Measurements from ENCODE around the gene BARX2. TPM values are rescaled to one million over a fixed set of nuclear protein-coding genes. Genes with fewer than 3 reads are reported as not detected.

BARX2 gene
- total RNA-seq, 2 experiments from 2014 or later = 3.2 to 3.8 TPM

DNA sequence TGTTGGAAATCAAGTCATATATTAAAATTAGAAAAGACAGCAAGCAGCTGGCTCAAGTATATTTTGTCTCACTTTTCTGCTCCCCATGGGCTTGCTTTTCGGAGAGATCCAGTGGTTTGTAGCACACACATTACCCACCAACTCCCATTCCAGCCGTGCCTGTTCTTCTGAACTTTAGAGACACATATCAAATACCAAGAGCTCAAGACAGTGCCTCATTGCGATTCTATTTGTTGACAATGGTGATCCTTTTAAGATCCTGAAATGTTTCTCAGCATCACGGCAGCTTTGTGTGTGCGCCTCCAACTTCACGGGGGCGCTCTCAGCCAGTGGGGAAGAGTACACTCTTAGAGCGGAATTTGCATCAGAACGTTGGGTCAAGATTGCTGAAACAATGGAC is 52.9 kb downstream of the BARX2 start:
- no peaks in the 10 kb centered on the region for H3K36me3 Mint-ChIP-seq (ENCODE audit: low read depth)
- intact Hi-C loops (cut with micrococcal nuclease) = no loop called here
- peaks cover 34% of the 10 kb centered on the region for H3K27me3 Mint-ChIP-seq (ENCODE audit: low read depth)
- no peak for DNase-seq
- H3K4me1 Mint-ChIP-seq (ENCODE audit: low read depth) = no peaks in the 10 kb centered on the region
- H3K27ac Mint-ChIP-seq = no peak overlapping the region
- H3K9me3 Mint-ChIP-seq = peaks cover 8% of the 10 kb centered on the region
- H3K4me3 Mint-ChIP-seq = no peak overlapping the region
- CTCF ChIA-PET = no interaction called here

- Mint-ChIP-seq H3K4me1 (ENCODE audit: low read depth) (peaks cover 28% of the 10 kb centered on the region), H3K27me3 (ENCODE audit: low read depth) (peaks cover 42% of the 10 kb centered on the region), H3K9me3 (peaks cover 8% of the 10 kb centered on the region), H3K4me3 (no peak overlapping the region), H3K27ac (peak overlapping the region; percentile 70), H3K36me3 (ENCODE audit: low read depth) (no peaks in the 10 kb centered on the region)
- CTCF ChIA-PET = interaction anchor here (0.6 to 1.2 kb wide), 3 partner anchors 204 to 316 kb away, joined by 3 to 6 read pairs (median 3); no protein-coding TSS in a partner anchor
- no peak for DNase-seq
- intact Hi-C loops (cut with micrococcal nuclease) = loop anchor here (1.0 to 2.0 kb wide), 5 partner anchors 13 to 208 kb away; no protein-coding TSS in a partner anchor
Observed at GRCh38 chr11:129434641-129435498, 59.2 kb downstream of the BARX2 start.

DNA sequence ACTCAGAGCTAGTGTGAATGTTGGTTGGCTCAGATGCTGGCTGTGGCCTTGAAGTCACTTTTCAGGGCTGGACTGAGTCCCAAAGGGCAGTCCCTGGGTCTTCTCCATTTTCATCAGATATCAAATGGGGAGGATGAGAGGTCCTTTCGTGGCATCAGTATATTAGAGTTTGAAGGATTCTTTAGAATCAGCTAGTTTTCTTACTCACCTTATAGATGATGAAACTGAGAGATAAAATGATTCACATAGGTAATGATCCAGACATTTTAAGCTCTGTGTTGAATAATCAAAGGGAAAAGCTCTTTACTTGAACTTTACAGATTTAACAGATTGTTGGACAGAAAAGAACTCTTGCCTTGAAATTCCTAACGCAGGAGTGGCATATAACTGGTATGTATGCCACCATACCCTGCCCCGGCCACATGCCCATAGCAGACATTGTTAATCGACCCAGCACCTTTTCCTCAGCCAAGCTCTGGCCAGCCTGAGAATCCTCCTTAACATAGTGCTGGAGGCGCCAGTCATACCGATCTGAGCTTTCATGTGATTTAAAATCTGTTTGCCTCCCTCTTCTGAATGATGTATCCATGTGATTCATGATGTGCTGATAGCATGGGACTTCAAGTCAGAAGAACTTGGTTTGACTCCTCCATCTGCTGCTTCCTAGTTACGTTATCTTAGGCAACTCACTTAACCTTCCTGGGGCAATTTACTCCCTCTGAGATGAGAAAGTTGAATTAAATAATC is 60.0 kb downstream of the BARX2 start:
- Mint-ChIP-seq H3K9me3 (peaks cover 8% of the 10 kb centered on the region), H3K4me1 (ENCODE audit: low read depth) (peaks cover 36% of the 10 kb centered on the region), H3K27me3 (ENCODE audit: low read depth) (peaks cover 40% of the 10 kb centered on the region), H3K36me3 (ENCODE audit: low read depth) (no peaks in the 10 kb centered on the region), H3K27ac (peak overlapping the region; percentile 70), H3K4me3 (no peak overlapping the region)
- DNase-seq = peak; percentile 15
- intact Hi-C loops (cut with micrococcal nuclease) = loop anchor here (1.0 to 2.0 kb wide), 5 partner anchors 13 to 208 kb away; no protein-coding TSS in a partner anchor
- CTCF ChIA-PET = interaction anchor here (1.2 kb wide), 2 partner anchors 204 to 315 kb away, joined by 3 to 6 read pairs; no protein-coding TSS in a partner anchor

DNA sequence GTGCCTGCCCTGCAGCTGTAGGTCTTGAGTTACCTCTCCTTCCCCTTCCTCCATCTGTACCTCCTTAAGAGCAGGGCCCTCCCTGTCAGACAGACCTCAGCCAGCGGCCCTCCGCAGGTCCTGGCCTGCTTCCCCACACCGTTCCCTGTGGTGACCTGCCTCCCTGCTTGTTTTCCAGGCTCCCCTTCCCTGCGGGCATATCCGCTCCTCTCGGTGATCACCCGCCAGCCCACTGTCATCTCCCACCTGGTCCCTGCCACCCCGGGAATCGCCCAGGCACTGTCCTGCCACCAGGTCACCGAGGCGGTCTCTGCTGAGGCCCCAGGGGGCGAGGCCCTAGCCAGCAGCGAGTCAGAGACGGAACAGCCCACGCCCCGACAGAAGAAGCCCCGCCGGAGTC is 60.9 kb downstream of the BARX2 start:
- Mint-ChIP-seq H3K36me3 (ENCODE audit: low read depth) (no peaks in the 10 kb centered on the region), H3K27ac (no peak overlapping the region), H3K9me3 (peaks cover 5% of the 10 kb centered on the region), H3K27me3 (ENCODE audit: low read depth) (peaks cover 34% of the 10 kb centered on the region), H3K4me1 (ENCODE audit: low read depth) (peaks cover 36% of the 10 kb centered on the region), H3K4me3 (no peak overlapping the region)
- DNase-seq = no peak
- CTCF ChIA-PET = no interaction called here
- intact Hi-C loops (cut with micrococcal nuclease) = no loop called here

GRCh38 chr11:129440028-129440713 is 64.5 kb downstream of the BARX2 start:
- Mint-ChIP-seq H3K4me1 (ENCODE audit: low read depth) (peaks cover 33% of the 10 kb centered on the region), H3K9me3 (no peaks in the 10 kb centered on the region), H3K27me3 (ENCODE audit: low read depth) (peaks cover 23% of the 10 kb centered on the region), H3K27ac (peak overlapping the region; percentile 11), H3K36me3 (ENCODE audit: low read depth) (no peaks in the 10 kb centered on the region), H3K4me3 (no peak overlapping the region)
- intact Hi-C loops (cut with micrococcal nuclease) = loop anchor here (1.0 kb wide), 1 partner anchor 199 kb away; no protein-coding TSS in a partner anchor
- DNase-seq = peak; percentile 60
- CTCF ChIA-PET = interaction anchor here (1.3 kb wide), 1 partner anchor 15 kb away, joined by 4 read pairs; no protein-coding TSS in a partner anchor

GRCh38 chr11:129442171-129442570 is 66.5 kb downstream of the BARX2 start:
- Mint-ChIP-seq H3K36me3 (ENCODE audit: low read depth) (peaks cover 1% of the 10 kb centered on the region), H3K4me1 (ENCODE audit: low read depth) (peaks cover 25% of the 10 kb centered on the region), H3K4me3 (no peak overlapping the region), H3K27me3 (ENCODE audit: low read depth) (peaks cover 14% of the 10 kb centered on the region), H3K27ac (no peak overlapping the region), H3K9me3 (peaks cover 2% of the 10 kb centered on the region)
- CTCF ChIA-PET = no interaction called here
- intact Hi-C loops (cut with micrococcal nuclease) = no loop called here
- no peak for DNase-seq

GRCh38 chr11:129443276-129443675 is 67.6 kb downstream of the BARX2 start:
- no peak overlapping the region for H3K4me3 Mint-ChIP-seq
- CTCF ChIA-PET = no interaction called here
- no peak for DNase-seq
- intact Hi-C loops (cut with micrococcal nuclease) = no loop called here
- H3K27ac Mint-ChIP-seq = no peak overlapping the region
- peaks cover 1% of the 10 kb centered on the region for H3K36me3 Mint-ChIP-seq (ENCODE audit: low read depth)
- peaks cover 9% of the 10 kb centered on the region for H3K9me3 Mint-ChIP-seq
- H3K27me3 Mint-ChIP-seq (ENCODE audit: low read depth) = peaks cover 14% of the 10 kb centered on the region
- H3K4me1 Mint-ChIP-seq (ENCODE audit: low read depth) = peaks cover 34% of the 10 kb centered on the region

- peaks cover 1% of the 10 kb centered on the region for H3K36me3 Mint-ChIP-seq (ENCODE audit: low read depth)
- H3K27me3 Mint-ChIP-seq (ENCODE audit: low read depth) = peaks cover 8% of the 10 kb centered on the region
- CTCF ChIA-PET = interaction anchor here (0.7 kb wide), 1 partner anchor 814 kb away, joined by 4 read pairs; no protein-coding TSS in a partner anchor
- H3K9me3 Mint-ChIP-seq = peaks cover 10% of the 10 kb centered on the region
- DNase-seq = no peak
- H3K4me1 Mint-ChIP-seq (ENCODE audit: low read depth) = peaks cover 28% of the 10 kb centered on the region
- no peak overlapping the region for H3K4me3 Mint-ChIP-seq
- no peak overlapping the region for H3K27ac Mint-ChIP-seq
- intact Hi-C loops (cut with micrococcal nuclease) = no loop called here
Observed at GRCh38 chr11:129444274-129444673, 68.6 kb downstream of the BARX2 start.

DNA sequence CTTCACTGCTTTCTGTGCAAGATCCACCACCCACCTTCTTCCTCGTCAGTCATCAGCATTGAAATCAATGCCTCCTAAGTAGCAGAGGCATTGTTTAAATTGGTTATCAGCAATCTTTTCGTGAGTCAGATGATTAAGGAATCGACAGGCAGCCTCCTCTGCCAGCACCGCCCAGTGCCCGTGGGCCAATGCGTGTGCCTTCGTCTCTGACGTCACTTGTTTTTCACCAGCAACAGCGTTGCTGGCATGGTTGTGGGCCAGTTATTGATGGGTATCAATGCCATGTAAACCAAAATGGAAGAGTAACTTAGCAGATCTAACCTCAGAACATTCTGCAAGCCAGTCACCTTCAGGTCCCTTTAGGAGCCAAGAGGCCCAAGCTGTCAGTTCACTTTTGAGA is 69.6 kb downstream of the BARX2 start:
- H3K27me3 Mint-ChIP-seq (ENCODE audit: low read depth) = peaks cover 5% of the 10 kb centered on the region
- H3K9me3 Mint-ChIP-seq = peaks cover 10% of the 10 kb centered on the region
- H3K4me1 Mint-ChIP-seq (ENCODE audit: low read depth) = peaks cover 20% of the 10 kb centered on the region
- no peak overlapping the region for H3K27ac Mint-ChIP-seq
- H3K36me3 Mint-ChIP-seq (ENCODE audit: low read depth) = peaks cover 1% of the 10 kb centered on the region
- no peak for DNase-seq
- CTCF ChIA-PET = no interaction called here
- intact Hi-C loops (cut with micrococcal nuclease) = no loop called here
- no peak overlapping the region for H3K4me3 Mint-ChIP-seq

DNA sequence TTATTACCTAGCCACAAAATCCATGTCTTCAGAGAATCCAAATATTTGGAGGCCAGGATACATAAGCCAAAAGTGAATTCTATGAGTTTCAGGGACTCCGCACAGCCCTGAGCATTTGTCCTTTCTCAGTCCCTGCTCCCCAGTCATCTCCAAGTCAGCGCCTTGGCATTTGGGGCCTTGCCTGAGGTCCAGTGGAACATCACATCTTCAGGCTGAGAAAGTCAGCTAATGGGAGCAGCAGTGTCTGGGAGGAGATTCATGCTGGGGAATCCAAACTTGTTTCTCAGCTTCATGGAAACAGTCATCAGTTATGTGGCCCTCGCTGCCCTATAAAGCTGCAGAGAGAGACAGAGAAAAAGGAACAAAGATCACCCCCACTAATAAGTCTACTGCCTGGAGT is 70.9 kb downstream of the BARX2 start:
- Mint-ChIP-seq H3K9me3 (peaks cover 10% of the 10 kb centered on the region), H3K4me3 (no peak overlapping the region), H3K36me3 (ENCODE audit: low read depth) (peaks cover 1% of the 10 kb centered on the region), H3K27me3 (ENCODE audit: low read depth) (peaks cover 2% of the 10 kb centered on the region), H3K27ac (no peak overlapping the region), H3K4me1 (ENCODE audit: low read depth) (peaks cover 16% of the 10 kb centered on the region)
- intact Hi-C loops (cut with micrococcal nuclease) = no loop called here
- CTCF ChIA-PET = interaction anchor here (0.6 to 1.2 kb wide), 3 partner anchors 82 to 298 kb away, joined by 3 to 4 read pairs (median 3); no protein-coding TSS in a partner anchor
- no peak for DNase-seq

DNA sequence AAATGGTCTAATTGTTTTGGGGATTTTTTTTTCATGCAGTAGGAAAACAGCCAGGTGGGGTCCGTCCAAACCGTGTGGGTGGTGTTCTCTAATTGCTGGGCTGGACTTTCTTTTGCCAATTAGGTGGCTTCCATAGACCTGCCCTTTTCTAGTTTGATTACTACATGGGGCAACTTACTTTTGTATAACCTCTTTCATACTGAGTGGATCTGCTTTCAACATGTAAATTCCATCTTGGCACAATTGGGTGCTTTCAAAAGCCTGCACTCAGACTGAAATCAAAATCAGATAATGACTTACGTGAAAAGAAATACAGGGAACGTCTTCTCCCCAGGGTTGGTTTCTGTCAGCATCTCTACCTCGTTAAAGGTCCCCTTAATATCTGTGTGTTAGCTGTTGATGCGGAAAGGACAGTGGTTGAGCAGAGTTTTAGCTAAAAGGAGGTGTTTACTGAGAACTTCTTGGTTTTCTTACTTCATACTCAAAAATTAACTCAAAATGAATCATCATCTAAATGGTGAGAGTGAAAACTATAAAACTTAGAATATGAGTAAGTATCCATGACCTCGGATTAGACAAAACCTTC is 72.1 kb downstream of the BARX2 start:
- H3K36me3 Mint-ChIP-seq (ENCODE audit: low read depth) = peaks cover 1% of the 10 kb centered on the region
- no peaks in the 10 kb centered on the region for H3K27me3 Mint-ChIP-seq (ENCODE audit: low read depth)
- no peak overlapping the region for H3K4me3 Mint-ChIP-seq
- H3K9me3 Mint-ChIP-seq = peaks cover 10% of the 10 kb centered on the region
- H3K27ac Mint-ChIP-seq = peak overlapping the region; percentile 65
- CTCF ChIA-PET = no interaction called here
- intact Hi-C loops (cut with micrococcal nuclease) = loop anchor here (1.0 kb wide), 1 partner anchor 12 kb away; no protein-coding TSS in a partner anchor
- peaks cover 16% of the 10 kb centered on the region for H3K4me1 Mint-ChIP-seq (ENCODE audit: low read depth)
- no peak for DNase-seq

Measured in activated naive CD4-positive, alpha-beta T cell treated with anti-CD3 and anti-CD28 coated beads for 36 hours (primary cell).